HG03280 (cell line): ENCODE results near the gene TRIM2.
"Not testable (repeated sequence)": the region's sequence is repeated elsewhere in the genome, so short reads cannot be mapped to it uniquely, and the experiment has no call there.

Experiments
- ATAC-seq: cut with Tn5 transposase; IDR thresholded peaks from one replicate; pipeline ENCODE4 v1.9.1; 2021; ENCODE audit warnings: mild to moderate bottlenecking, moderate library complexity; ENCODE audit not compliant: unreplicated experiment

The TRIM2 gene

GRCh38 chr4:153204247-153204671 is at the start of gene TRIM2:
TRIM2 (plus strand) TSS chr4:153204443; CDS start chr4:153204531, 88 bp downstream.
- ATAC-seq = no peak

DNA sequence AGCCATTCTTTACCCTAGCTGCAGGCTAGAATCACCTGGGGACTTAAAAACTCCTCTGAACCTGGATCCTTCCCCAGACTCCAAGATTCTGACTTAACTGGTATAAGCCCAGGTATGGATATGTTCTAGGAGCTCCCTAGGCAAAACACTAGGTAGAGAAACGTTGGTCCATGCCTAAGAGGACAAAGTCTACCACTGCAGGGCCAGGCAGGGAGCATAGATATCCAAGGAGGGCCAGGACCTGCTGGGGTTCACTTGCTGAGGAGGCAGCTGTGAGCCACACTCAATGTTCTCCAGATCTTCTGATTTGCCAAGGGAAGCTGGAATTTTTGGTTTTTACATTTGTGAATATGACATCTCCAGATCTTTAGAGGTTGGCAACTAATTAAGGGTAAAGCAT is 48.6 kb upstream of the TRIM2 start:
- ATAC-seq = no peak

DNA sequence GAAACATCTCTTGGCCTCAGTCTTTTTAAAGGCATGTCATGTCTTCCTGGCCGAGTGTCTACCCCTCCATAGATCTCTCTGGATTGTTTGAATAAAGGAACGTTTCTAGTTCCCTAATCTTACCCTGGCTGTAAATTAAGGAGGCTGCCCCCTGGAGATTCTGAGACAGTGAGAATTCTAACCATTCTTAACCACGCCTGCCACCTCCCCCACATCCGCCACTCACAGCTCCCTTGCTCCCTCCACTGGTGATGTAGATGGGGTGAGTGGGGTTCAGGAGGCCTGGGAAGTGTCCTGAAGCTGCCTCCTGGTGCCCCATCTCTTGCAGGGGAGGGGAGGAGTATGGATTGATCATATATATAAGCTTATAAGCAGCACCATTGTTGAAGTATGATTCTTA is 48.0 kb upstream of the TRIM2 start:
- no peak for ATAC-seq

DNA sequence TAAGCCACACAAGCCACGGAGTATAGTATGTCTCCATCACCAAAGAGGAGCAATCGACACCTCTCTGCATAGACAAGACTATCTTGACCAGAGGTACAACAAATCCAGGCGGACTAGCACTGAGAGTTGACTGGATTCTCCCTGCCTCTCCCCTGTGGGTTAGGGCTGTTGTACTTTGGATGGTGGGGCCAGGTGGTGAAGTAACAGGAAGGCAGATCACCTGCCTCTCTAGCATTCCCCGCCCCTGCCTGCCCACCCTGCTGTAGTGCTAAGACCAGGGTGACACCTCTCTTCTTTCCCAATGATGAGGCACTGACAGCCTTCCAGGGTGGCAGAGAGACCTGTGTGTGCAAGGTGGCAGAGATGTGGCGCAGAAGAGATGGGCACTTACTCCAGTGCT is 47.5 kb upstream of the TRIM2 start:
- no peak for ATAC-seq

GRCh38 chr4:153159016-153159415 is 45.2 kb upstream of the TRIM2 start:
- no peak for ATAC-seq

DNA sequence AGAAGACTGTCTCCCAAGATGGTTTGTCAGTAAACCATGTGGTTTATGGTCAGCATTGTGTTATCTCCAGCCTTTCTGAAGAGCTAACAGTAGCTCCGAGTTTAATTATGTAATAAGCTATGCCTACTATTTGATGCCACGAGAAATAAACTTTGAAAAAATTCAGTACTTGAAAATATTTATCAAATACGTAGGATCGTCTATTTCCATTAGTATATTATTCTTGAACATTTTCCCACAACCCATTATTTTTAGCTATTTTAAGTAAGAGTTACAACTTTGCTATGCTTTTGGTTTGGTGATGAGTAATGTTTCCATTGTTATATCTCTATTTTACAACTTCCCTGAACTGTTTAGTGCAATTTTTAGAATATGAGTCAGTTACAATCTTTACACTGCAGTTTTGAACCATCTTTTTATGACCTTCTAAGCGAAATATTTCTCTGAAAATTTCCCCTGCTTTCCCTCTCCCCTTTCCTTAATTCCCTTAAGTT is 44.5 kb upstream of the TRIM2 start:
- ATAC-seq = no peak

DNA sequence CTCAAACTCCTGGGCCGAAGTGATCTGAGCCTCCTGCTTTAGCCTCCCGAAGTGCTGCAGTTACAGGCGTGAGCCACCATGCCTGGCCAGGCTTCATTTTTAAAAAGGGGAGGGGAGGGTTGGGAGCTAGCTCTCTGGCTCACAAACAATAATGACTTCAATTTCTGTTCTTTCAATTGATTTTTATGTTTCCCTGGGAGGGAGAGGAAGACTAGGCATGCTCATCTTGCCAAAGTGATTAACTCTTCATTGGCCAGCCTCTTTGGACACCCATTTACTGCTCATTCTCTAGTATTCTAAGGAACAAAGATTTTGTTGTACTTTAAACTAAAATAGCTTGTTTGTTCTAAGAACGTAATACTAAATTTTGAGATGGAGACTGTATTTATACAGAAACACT is 43.4 kb upstream of the TRIM2 start:
- ATAC-seq = no peak

DNA sequence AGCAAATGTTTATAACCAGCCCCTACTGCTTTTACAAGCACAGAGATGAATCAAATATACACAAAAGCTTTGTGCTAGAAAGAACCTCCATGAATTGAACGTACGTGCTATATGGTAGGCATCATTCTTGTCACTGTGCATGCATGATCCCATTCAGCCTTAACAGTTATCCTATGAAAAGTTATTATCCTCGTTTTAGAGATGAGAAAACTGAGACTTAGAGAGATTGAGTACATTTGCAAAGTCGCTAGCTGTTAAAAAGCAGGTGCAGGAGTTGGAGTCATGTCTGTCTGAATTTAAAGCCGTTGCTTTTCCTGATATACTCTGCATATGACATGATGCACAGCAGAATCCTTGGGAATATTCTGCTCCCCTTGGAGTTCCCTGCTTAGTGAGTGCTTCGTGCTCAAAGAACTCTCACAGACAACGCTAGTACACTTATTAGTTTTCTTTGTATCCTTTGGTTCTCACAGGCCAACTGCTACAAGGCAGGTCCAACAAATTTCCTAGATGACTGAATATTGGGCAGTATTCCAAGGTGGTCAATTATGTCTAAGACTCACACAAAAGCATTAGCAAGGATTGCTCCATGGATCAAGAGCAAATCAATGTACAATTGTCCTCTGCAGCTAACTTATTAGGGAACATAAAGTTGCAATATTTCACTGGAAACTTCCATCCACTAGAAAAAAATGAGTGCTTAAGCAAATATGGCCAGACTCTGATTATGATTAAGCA is 42.8 kb upstream of the TRIM2 start:
- no peak for ATAC-seq

- not testable (repeated sequence) for ATAC-seq
Measured at GRCh38 chr4:153165236-153165635, 39.0 kb upstream of the TRIM2 start.

GRCh38 chr4:153166716-153167501 is 37.3 kb upstream of the TRIM2 start:
- no peak for ATAC-seq

DNA sequence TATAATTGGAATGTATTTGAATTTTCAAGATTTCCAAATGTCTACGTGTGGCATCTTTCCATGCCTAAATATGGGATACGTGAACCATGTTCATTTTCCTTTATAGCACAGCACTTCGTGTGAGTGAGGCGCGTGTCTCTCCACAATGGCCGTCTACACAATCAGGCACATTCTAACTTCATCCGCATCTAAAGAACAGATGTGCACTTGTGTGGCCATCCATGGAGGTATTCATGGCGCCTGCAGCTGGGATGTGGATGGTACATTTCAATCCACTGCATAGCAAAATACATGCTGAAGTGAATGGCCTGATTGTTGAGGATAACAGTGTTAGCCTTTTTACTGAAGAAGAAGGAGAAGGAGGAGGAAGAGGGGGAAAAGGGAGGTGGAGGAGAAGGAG is 34.5 kb upstream of the TRIM2 start:
- ATAC-seq = no peak

- ATAC-seq = no peak
Measured at GRCh38 chr4:153170407-153170806, 33.8 kb upstream of the TRIM2 start.

DNA sequence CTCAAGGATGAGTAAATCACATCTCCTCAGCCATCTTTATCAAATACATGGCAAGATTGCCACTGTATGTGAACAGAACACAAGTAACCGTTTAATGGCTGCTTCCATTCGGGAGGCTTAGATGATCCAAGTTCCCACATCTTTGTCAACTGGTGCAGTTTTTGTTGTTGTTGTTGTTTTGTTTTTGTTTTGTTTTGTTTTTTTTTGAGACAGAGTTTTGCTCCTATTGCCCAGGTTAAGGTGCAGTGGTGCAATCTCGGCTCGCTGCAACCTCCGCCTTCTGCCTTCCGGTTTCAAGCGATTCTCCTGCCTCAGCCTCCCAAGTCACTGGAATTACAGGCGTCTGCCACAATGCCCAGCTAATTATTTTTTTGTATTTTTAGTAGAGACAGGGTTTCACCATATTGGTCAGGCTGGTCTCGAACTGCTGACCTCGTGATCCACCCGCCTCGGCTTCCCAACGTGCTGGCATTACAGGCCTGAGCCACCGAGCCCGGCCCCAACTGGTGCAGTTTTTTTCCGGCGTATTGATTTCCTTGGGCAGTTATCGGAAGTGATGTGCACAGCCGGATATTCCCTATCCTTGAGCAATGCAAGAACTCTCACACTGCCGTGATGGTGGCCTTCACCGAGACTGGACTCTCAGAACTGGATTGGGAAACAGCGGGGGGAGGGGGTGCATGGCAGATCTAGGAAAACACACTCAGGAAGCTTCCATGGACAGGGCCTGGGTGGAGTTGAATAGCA is 29.2 kb upstream of the TRIM2 start:
- ATAC-seq = no peak

GRCh38 chr4:153176938-153177337 is 27.3 kb upstream of the TRIM2 start:
- ATAC-seq = no peak

DNA sequence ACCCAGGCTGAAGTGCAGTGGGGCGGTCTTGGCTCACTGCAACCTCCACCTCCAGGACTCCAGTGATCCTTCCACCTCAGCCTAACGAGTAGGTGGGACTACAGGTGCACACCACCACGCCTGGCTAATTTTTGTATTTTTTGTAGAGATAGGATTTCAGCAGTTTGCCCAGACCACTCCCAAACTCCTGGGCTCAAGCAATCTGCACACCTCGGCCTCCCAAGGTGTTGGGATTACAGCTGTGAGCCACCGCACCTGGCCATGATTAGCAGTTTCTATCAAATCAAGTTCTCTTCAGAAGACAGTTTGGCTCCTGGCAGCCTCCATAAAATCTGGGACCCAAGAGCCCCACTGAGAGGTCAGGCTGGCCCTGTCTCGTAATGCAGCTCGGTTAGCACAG is 26.4 kb upstream of the TRIM2 start:
- no peak for ATAC-seq

DNA sequence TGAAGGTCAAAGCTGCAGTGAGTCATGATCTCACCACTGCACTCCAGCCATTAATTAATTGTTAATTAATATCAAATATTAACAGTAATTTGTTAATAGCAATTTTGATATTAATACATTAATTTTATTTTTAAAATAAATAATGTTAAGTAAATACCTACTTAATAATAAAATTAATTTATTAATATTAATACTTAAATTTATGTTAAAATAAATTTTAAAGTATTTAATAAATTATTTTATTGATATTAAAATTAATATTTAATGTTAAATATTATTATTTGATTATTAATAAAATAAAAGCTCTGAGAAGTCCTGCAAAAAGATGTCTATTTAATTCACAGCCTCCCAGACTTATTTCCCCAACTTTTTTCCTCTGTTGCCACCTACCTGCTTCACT is 25.1 kb upstream of the TRIM2 start:
- no peak for ATAC-seq

DNA sequence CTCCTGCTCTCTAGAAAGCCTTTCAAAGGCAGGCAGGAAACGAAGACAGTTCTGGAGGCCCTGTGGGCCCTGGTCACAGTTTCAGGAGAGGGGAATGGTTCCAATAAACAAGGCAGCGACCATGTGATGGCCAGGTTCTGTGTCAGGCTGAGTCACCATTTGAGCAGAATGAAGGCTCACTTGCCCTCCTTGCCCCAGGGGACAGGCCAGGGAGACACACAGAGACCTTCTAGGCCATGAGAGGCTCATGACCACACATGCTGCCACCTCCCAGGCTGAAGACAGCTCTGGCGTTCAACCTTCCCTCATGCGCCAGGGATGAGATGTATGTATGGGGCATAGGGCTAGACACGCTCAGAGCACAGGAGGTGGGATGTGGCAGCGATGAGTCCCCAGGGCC is 22.9 kb upstream of the TRIM2 start:
- ATAC-seq = no peak

GRCh38 chr4:153181700-153182099 is 22.5 kb upstream of the TRIM2 start:
- ATAC-seq = no peak

DNA sequence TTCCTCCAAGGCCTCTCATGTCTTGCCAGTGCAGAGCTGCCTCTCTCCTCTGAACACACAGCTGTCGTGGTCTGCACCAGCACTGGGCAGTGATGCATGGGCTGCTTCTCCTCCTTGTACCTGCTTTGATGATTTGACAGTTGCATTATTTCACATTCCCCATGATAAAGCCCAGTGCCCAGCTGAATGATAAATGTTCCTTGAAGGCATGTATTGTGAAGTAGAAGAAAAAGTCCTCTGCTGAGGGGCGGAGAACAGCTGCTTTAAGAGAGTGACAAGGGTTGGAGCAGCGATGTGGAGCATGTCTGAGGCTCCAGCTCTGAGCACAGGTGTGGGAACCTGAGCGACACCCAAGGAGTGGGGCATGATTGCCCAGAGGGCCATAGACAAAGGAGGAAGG is 21.1 kb upstream of the TRIM2 start:
- ATAC-seq = no peak

DNA sequence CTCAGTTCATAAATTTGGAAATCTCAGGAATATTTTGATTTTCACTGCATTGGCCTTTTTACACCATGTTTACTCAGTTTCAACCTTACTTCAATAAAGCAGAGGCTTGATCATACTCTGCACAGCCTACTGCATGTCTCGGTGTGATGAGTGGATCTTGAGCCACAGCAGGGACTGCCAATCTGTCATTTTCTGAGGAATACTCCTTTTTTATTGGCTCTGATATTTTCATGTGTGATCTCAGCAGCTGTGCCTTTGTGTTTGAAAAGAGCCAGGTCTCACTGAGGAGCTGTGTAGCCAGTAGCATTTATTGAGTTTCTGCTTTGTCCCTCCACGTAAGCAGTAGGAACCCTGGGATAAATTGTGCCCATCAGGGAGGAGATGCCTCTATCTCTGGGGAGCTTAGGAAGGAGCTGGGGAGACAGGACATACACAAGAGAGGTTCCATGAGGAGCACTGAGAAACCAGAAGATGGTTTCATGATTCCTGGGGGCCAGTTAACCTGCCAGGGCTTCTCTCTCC is 18.9 kb upstream of the TRIM2 start:
- no peak for ATAC-seq

- ATAC-seq = no peak
Measured at GRCh38 chr4:153186046-153186728, 18.1 kb upstream of the TRIM2 start.
